ENCODE results near the gene CFHR3. TPM values are rescaled to one million over a fixed set of nuclear protein-coding genes. Genes with fewer than 3 reads are reported as not detected.
"Not testable (repeated sequence)": the region's sequence is repeated elsewhere in the genome, so short reads cannot be mapped to it uniquely, and the experiment has no call there.

Gene CFHR3
- total and polyA plus RNA-seq, 2 donors (not counting 1 experiment from before 2014, with no cell fraction given), result 0.17 TPM; not detected in 1

- Histone ChIP-seq H3K27me3 (ENCODE audit: control insufficient read depth, insufficient read depth, low read length) (no peaks in the 10 kb centered on the region), H3K4me1 (ENCODE audit: control insufficient read depth, extremely low read depth, insufficient read depth, low read length) (no peaks in the 10 kb centered on the region), H3K9ac (ENCODE audit: insufficient read depth, low read length) (no peak overlapping the region), H3K27ac (ENCODE audit: insufficient read depth, low read length) (no peak overlapping the region), H3K9me3 (ENCODE audit: control insufficient read depth, insufficient read depth, low read depth, low read length) (no peaks in the 10 kb centered on the region), H3K79me2 (ENCODE audit: control insufficient read depth, insufficient read depth, low read length) (no peaks in the 10 kb centered on the region), H3K4me2 (ENCODE audit: extremely low read depth, insufficient read depth, low read length) (no peak overlapping the region), H3K4me3 (replicated peaks in 1 of 4; ENCODE audit: control extremely low read depth in 1 of 4, insufficient read depth in 1 of 4, low read depth in 3 of 4, low read length in 4 of 4) (no peak overlapping the region), H3K36me3 (ENCODE audit: control insufficient read depth, insufficient read depth, low read length) (no peaks in the 10 kb centered on the region), H2AFZ (ENCODE audit: low read length) (no peak overlapping the region), H4K20me1 (ENCODE audit: control insufficient read depth, extremely low read depth, insufficient read depth, low read length) (no peaks in the 10 kb centered on the region)
- TF ChIP-seq EZH2 (IDR thresholded peaks at IDR 0.05; ENCODE audit: low read length, missing control alignments), result no peak
- DNase-seq (ENCODE audit: low read depth in 2 of 2), result no peak
These were observed 465 bp upstream of the CFHR3 start for GRCh38 chr1:196774175-196774574.

- Histone ChIP-seq H3K27me3 (ENCODE audit: control insufficient read depth, insufficient read depth, low read length) (no peaks in the 10 kb centered on the region), H3K4me1 (ENCODE audit: control insufficient read depth, extremely low read depth, insufficient read depth, low read length) (no peaks in the 10 kb centered on the region), H2AFZ (ENCODE audit: low read length) (no peak overlapping the region), H3K36me3 (ENCODE audit: control insufficient read depth, insufficient read depth, low read length) (no peaks in the 10 kb centered on the region), H3K9me3 (ENCODE audit: control insufficient read depth, insufficient read depth, low read depth, low read length) (no peaks in the 10 kb centered on the region), H3K79me2 (ENCODE audit: control insufficient read depth, insufficient read depth, low read length) (no peaks in the 10 kb centered on the region), H3K4me2 (ENCODE audit: extremely low read depth, insufficient read depth, low read length) (no peak overlapping the region), H3K27ac (ENCODE audit: insufficient read depth, low read length) (no peak overlapping the region), H3K4me3 (replicated peaks in 1 of 4; ENCODE audit: control extremely low read depth in 1 of 4, insufficient read depth in 1 of 4, low read depth in 3 of 4, low read length in 4 of 4) (no peak overlapping the region), H4K20me1 (ENCODE audit: control insufficient read depth, extremely low read depth, insufficient read depth, low read length) (no peaks in the 10 kb centered on the region), H3K9ac (ENCODE audit: insufficient read depth, low read length) (no peak overlapping the region)
- DNase-seq (ENCODE audit: low read depth in 2 of 2), result no peak
- no peak for TF ChIP-seq CTCF (conservative IDR thresholded peaks at IDR 0.05 in 1 of 2, IDR thresholded peaks at IDR 0.05 in 1 of 2; ENCODE audit: low read depth in 1 of 2, low read length in 2 of 2)
- TF ChIP-seq EZH2 (IDR thresholded peaks at IDR 0.05; ENCODE audit: low read length, missing control alignments), result no peak
These were observed 3.0 kb downstream of the CFHR3 start for GRCh38 chr1:196777603-196778002.

GRCh38 chr1:196779093-196779492 lies 4.5 kb downstream of the CFHR3 start:
- no peaks in the 10 kb centered on the region for H4K20me1 ChIP-seq (ENCODE audit: control insufficient read depth, extremely low read depth, insufficient read depth, low read length)
- H3K4me1 ChIP-seq (ENCODE audit: control insufficient read depth, extremely low read depth, insufficient read depth, low read length), result no peaks in the 10 kb centered on the region
- no peak for TF ChIP-seq EZH2 (IDR thresholded peaks at IDR 0.05; ENCODE audit: low read length, missing control alignments)
- peak in 1 of 2 donors; percentile 7 for TF ChIP-seq CTCF (conservative IDR thresholded peaks at IDR 0.05 in 1 of 2, IDR thresholded peaks at IDR 0.05 in 1 of 2; ENCODE audit: low read depth in 1 of 2, low read length in 2 of 2)
- H3K4me2 ChIP-seq (ENCODE audit: extremely low read depth, insufficient read depth, low read length), result no peak overlapping the region
- no peaks in the 10 kb centered on the region for H3K79me2 ChIP-seq (ENCODE audit: control insufficient read depth, insufficient read depth, low read length)
- no peak overlapping the region for H3K27ac ChIP-seq (ENCODE audit: insufficient read depth, low read length)
- no peak overlapping the region for H3K4me3 ChIP-seq (replicated peaks in 1 of 4; ENCODE audit: control extremely low read depth in 1 of 4, insufficient read depth in 1 of 4, low read depth in 3 of 4, low read length in 4 of 4)
- H3K9me3 ChIP-seq (ENCODE audit: control insufficient read depth, insufficient read depth, low read depth, low read length), result no peaks in the 10 kb centered on the region
- H3K27me3 ChIP-seq (ENCODE audit: control insufficient read depth, insufficient read depth, low read length), result no peaks in the 10 kb centered on the region
- no peaks in the 10 kb centered on the region for H3K36me3 ChIP-seq (ENCODE audit: control insufficient read depth, insufficient read depth, low read length)
- no peak overlapping the region for H2AFZ ChIP-seq (ENCODE audit: low read length)
- no peak for DNase-seq (ENCODE audit: low read depth in 2 of 2)
- H3K9ac ChIP-seq (ENCODE audit: insufficient read depth, low read length), result no peak overlapping the region

GRCh38 chr1:196791252-196791651 lies 16.6 kb downstream of the CFHR3 start:
- not testable (repeated sequence) for H2AFZ ChIP-seq (ENCODE audit: low read length); H3K36me3 ChIP-seq (ENCODE audit: control insufficient read depth, insufficient read depth, low read length); H3K4me2 ChIP-seq (ENCODE audit: extremely low read depth, insufficient read depth, low read length); H3K9ac ChIP-seq (ENCODE audit: insufficient read depth, low read length); H3K79me2 ChIP-seq (ENCODE audit: control insufficient read depth, insufficient read depth, low read length); H4K20me1 ChIP-seq (ENCODE audit: control insufficient read depth, extremely low read depth, insufficient read depth, low read length); DNase-seq (ENCODE audit: low read depth in 2 of 2); H3K27me3 ChIP-seq (ENCODE audit: control insufficient read depth, insufficient read depth, low read length); H3K9me3 ChIP-seq (ENCODE audit: control insufficient read depth, insufficient read depth, low read depth, low read length); H3K4me1 ChIP-seq (ENCODE audit: control insufficient read depth, extremely low read depth, insufficient read depth, low read length); H3K4me3 ChIP-seq (replicated peaks in 1 of 4; ENCODE audit: control extremely low read depth in 1 of 4, insufficient read depth in 1 of 4, low read depth in 3 of 4, low read length in 4 of 4); H3K27ac ChIP-seq (ENCODE audit: insufficient read depth, low read length)

GRCh38 chr1:196794103-196794502 lies 19.5 kb downstream of the CFHR3 start:
- not testable (repeated sequence) for H3K79me2 ChIP-seq (ENCODE audit: control insufficient read depth, insufficient read depth, low read length); H3K9ac ChIP-seq (ENCODE audit: insufficient read depth, low read length); H3K9me3 ChIP-seq (ENCODE audit: control insufficient read depth, insufficient read depth, low read depth, low read length); H2AFZ ChIP-seq (ENCODE audit: low read length); H3K27me3 ChIP-seq (ENCODE audit: control insufficient read depth, insufficient read depth, low read length); DNase-seq (ENCODE audit: low read depth in 2 of 2); H3K4me3 ChIP-seq (replicated peaks in 1 of 4; ENCODE audit: control extremely low read depth in 1 of 4, insufficient read depth in 1 of 4, low read depth in 3 of 4, low read length in 4 of 4); H3K36me3 ChIP-seq (ENCODE audit: control insufficient read depth, insufficient read depth, low read length); H4K20me1 ChIP-seq (ENCODE audit: control insufficient read depth, extremely low read depth, insufficient read depth, low read length); H3K4me2 ChIP-seq (ENCODE audit: extremely low read depth, insufficient read depth, low read length); H3K4me1 ChIP-seq (ENCODE audit: control insufficient read depth, extremely low read depth, insufficient read depth, low read length); H3K27ac ChIP-seq (ENCODE audit: insufficient read depth, low read length)

Data from fibroblast of lung (primary cell).